Neural progenitor cell (in vitro differentiated cells): Measurements from ENCODE around the gene C7. TPM values are rescaled to one million over a fixed set of nuclear protein-coding genes. Genes with fewer than 3 reads are reported as not detected.
A peak's percentile ranks its signal among the peaks of the same experiment; 100 is the strongest.
"Not testable (repeated sequence)": the region's sequence is repeated elsewhere in the genome, so short reads cannot be mapped to it uniquely, and the experiment has no call there.

ENCODE experiments used
- DNase-seq: peaks from one replicate; pipeline ENCODE4 v3.0.0-alpha.2; 2016; ENCODE audit warnings: low spot score
- H2AFZ ChIP-seq: fragments of 200-600 bp; sonication (generic); replicated peaks from 2 replicates; pipeline ENCODE4 v1.6.1; 2016; ENCODE audit warnings: antibody characterized with exemption
- H3F3A ChIP-seq: fragments of 200-600 bp; sonication (generic); 2 replicates; pipeline ENCODE4 v1.6.1; 2016; ENCODE audit warnings: antibody characterized with exemption, low read depth
- H3K27ac ChIP-seq: fragments of 200-600 bp; sonication (generic); 2 replicates; pipeline ENCODE4 v1.5.1; 2016; ENCODE audit warnings: mild to moderate bottlenecking
- H3K27me3 ChIP-seq: fragments of 200-600 bp; sonication (generic); 2 replicates; pipeline ENCODE4 v1.6.1; 2016; ENCODE audit warnings: mild to moderate bottlenecking, moderate library complexity
- H3K36me3 ChIP-seq: fragments of 200-600 bp; sonication (generic); 2 replicates; pipeline ENCODE4 v1.5.1; 2016
- H3K4me1 ChIP-seq: fragments of 200-600 bp; sonication (generic); 2 replicates; pipeline ENCODE4 v1.6.1; 2016; ENCODE audit warnings: mixed run types
- H3K4me2 ChIP-seq: fragments of 200-600 bp; sonication (generic); 2 replicates; pipeline ENCODE4 v1.6.1; 2016
- H3K4me3 ChIP-seq: fragments of 200-600 bp; sonication (generic); 2 replicates; pipeline ENCODE4 v1.5.1; 2016
- H3K79me2 ChIP-seq: fragments of 200-600 bp; sonication (generic); 2 replicates; pipeline ENCODE4 v1.6.1; 2016; ENCODE audit warnings: low read depth
- H3K9ac ChIP-seq: fragments of 200-600 bp; sonication (generic); 2 replicates; pipeline ENCODE4 v1.6.1; 2016
- H3K9me3 ChIP-seq: fragments of 200-600 bp; sonication (generic); 2 replicates; pipeline ENCODE4 v1.5.1; 2016; ENCODE audit warnings: low read depth
- H4K20me1 ChIP-seq: fragments of 200-600 bp; sonication (generic); 2 replicates; pipeline ENCODE4 v1.6.1; 2016; ENCODE audit warnings: low read depth
- H3K27ac Mint-ChIP-seq: 3 replicates; pipeline ENCODE4 v1.8.0; 2021; ENCODE audit warnings: mixed read lengths
- H3K27me3 Mint-ChIP-seq: 2 replicates; pipeline ENCODE4 v1.8.0; 2022; ENCODE audit warnings: low read depth, mild to moderate bottlenecking, inconsistent platforms, moderate library complexity, mixed read lengths; ENCODE audit not compliant: insufficient read depth
- H3K36me3 Mint-ChIP-seq: 3 replicates; pipeline ENCODE4 v1.8.0; 2021; ENCODE audit warnings: mixed read lengths
- H3K4me1 Mint-ChIP-seq: 3 replicates; pipeline ENCODE4 v1.8.0; 2021; ENCODE audit warnings: mixed read lengths
- H3K4me3 Mint-ChIP-seq: 3 replicates; pipeline ENCODE4 v1.8.0; 2021; ENCODE audit warnings: mild to moderate bottlenecking, moderate library complexity, mixed read lengths
- H3K9me3 Mint-ChIP-seq: 3 replicates; pipeline ENCODE4 v1.8.0; 2020; ENCODE audit warnings: mixed read lengths
- CTCF ChIP-seq: fragments of 200-600 bp; sonication (generic); IDR thresholded peaks from 2 replicates; pipeline ENCODE4 v1.5.1; 2017; ENCODE audit warnings: antibody characterized with exemption, mild to moderate bottlenecking
- EZH2 ChIP-seq: fragments of 200-600 bp; sonication (generic); IDR thresholded peaks from 2 replicates; pipeline ENCODE4 v1.6.1; 2017; ENCODE audit warnings: antibody characterized with exemption, mild to moderate bottlenecking, moderate library complexity
- EZH2phosphoT487 ChIP-seq: fragments of 200-600 bp; sonication (generic); IDR thresholded peaks from 2 replicates; pipeline ENCODE4 v1.6.1; 2017; ENCODE audit warnings: antibody characterized with exemption
- total RNA-seq: library from RNA; depleted of rRNA; stranded (reverse); fragments of >200 nt; gene quantifications from 2 replicates; pipeline ENCODE4 v1.2.3, GENCODE V29; 2015; ENCODE audit warnings: low replicate concordance

C7 gene
- total RNA-seq = not detected in 2 replicates

- H3K4me1 ChIP-seq = no peaks in the 10 kb centered on the region
- H3K4me3 ChIP-seq = no peak within 1 kb of the TSS
- no peaks in the 10 kb centered on the region for H3K27me3 ChIP-seq
- H3K9me3 Mint-ChIP-seq = no peaks in the 10 kb centered on the region
- no peaks in the 10 kb centered on the region for H3K79me2 ChIP-seq
- H3K4me3 Mint-ChIP-seq = no peak within 1 kb of the TSS
- no peak for DNase-seq
- H3K4me2 ChIP-seq = no peak within 1 kb of the TSS
- H3K27me3 Mint-ChIP-seq = peaks cover 2% of the 10 kb centered on the region
- no peak within 1 kb of the TSS for H3K27ac ChIP-seq
- peaks cover 10% of the 10 kb centered on the region for H3K4me1 Mint-ChIP-seq
- no peaks in the 10 kb centered on the region for H3K9me3 ChIP-seq
- H2AFZ ChIP-seq = no peak within 1 kb of the TSS
- no peak within 1 kb of the TSS for H3K9ac ChIP-seq
- TF ChIP-seq CTCF = no peak
- TF ChIP-seq EZH2 = no peak
- TF ChIP-seq EZH2phosphoT487 = no peak
- no peaks in the 10 kb centered on the region for H3K36me3 ChIP-seq
- H3F3A ChIP-seq = no peaks in the 10 kb centered on the region
- H3K27ac Mint-ChIP-seq = no peak within 1 kb of the TSS
- no peaks in the 10 kb centered on the region for H4K20me1 ChIP-seq
- no peaks in the 10 kb centered on the region for H3K36me3 Mint-ChIP-seq
These were observed at the start of gene C7 for GRCh38 chr5:40909264-40909663. Gene C7 (plus strand): TSS chr5:40909497. CDS start chr5:40909611, 114 bp downstream.

- Histone ChIP-seq H3F3A (no peaks in the 10 kb centered on the region), H3K79me2 (no peaks in the 10 kb centered on the region), H3K9me3 (no peaks in the 10 kb centered on the region), H3K4me3 (no peak overlapping the region), H3K4me1 (no peaks in the 10 kb centered on the region), H2AFZ (no peak overlapping the region), H3K27me3 (no peaks in the 10 kb centered on the region), H4K20me1 (no peaks in the 10 kb centered on the region), H3K36me3 (no peaks in the 10 kb centered on the region), H3K9ac (no peak overlapping the region), H3K4me2 (no peak overlapping the region), H3K27ac (no peak overlapping the region)
- H3K27ac Mint-ChIP-seq = no peak overlapping the region
- peaks cover 13% of the 10 kb centered on the region for H3K9me3 Mint-ChIP-seq
- H3K36me3 Mint-ChIP-seq = peaks cover 3% of the 10 kb centered on the region
- no peak for DNase-seq
- peaks cover 2% of the 10 kb centered on the region for H3K27me3 Mint-ChIP-seq
- TF ChIP-seq EZH2 = no peak
- no peak for TF ChIP-seq CTCF
- TF ChIP-seq EZH2phosphoT487 = no peak
- H3K4me3 Mint-ChIP-seq = no peak overlapping the region
- no peaks in the 10 kb centered on the region for H3K4me1 Mint-ChIP-seq
These were observed 48.6 kb upstream of the C7 start for GRCh38 chr5:40860711-40861110.

- not testable (repeated sequence) for H3K4me3 Mint-ChIP-seq, H3K4me1 Mint-ChIP-seq, H3K27me3 ChIP-seq, H3K27ac ChIP-seq, H3K79me2 ChIP-seq, H3K36me3 Mint-ChIP-seq, H3F3A ChIP-seq, H3K4me1 ChIP-seq, H2AFZ ChIP-seq, H3K9ac ChIP-seq, H3K27me3 Mint-ChIP-seq, H3K36me3 ChIP-seq, H3K4me2 ChIP-seq, DNase-seq, H3K27ac Mint-ChIP-seq, H3K4me3 ChIP-seq, H4K20me1 ChIP-seq, H3K9me3 ChIP-seq
- peaks cover 13% of the 10 kb centered on the region for H3K9me3 Mint-ChIP-seq
These were observed 44.3 kb upstream of the C7 start for GRCh38 chr5:40865004-40865403.

GRCh38 chr5:40866844-40867243, 42.5 kb upstream of the C7 start:
- H3K4me3 ChIP-seq = no peak overlapping the region
- no peaks in the 10 kb centered on the region for H3K36me3 ChIP-seq
- no peak overlapping the region for H3K4me2 ChIP-seq
- TF ChIP-seq EZH2 (no peak), EZH2phosphoT487 (no peak), CTCF (no peak)
- no peaks in the 10 kb centered on the region for H3K4me1 ChIP-seq
- H3K27me3 ChIP-seq = no peaks in the 10 kb centered on the region
- H3K9ac ChIP-seq = no peak overlapping the region
- Mint-ChIP-seq H3K36me3 (peaks cover 3% of the 10 kb centered on the region), H3K4me3 (no peak overlapping the region), H3K9me3 (peaks cover 13% of the 10 kb centered on the region), H3K27ac (no peak overlapping the region), H3K4me1 (no peaks in the 10 kb centered on the region), H3K27me3 (peaks cover 5% of the 10 kb centered on the region)
- no peaks in the 10 kb centered on the region for H4K20me1 ChIP-seq
- no peaks in the 10 kb centered on the region for H3K9me3 ChIP-seq
- no peak overlapping the region for H3K27ac ChIP-seq
- H3F3A ChIP-seq = no peaks in the 10 kb centered on the region
- H2AFZ ChIP-seq = no peak overlapping the region
- no peaks in the 10 kb centered on the region for H3K79me2 ChIP-seq
- DNase-seq = peak; percentile 16
